Loucy (cell line): ENCODE measurements around the gene COL4A4.

Experiments
- H2AFZ ChIP-seq: fragments of 200-600 bp; sonication (generic); 2 replicates; pipeline ENCODE4 v1.6.0; 2016; ENCODE audit warnings: antibody characterized with exemption, mild to moderate bottlenecking, low read length, moderate library complexity
- H3F3A ChIP-seq: fragments of 200-600 bp; 2 replicates; pipeline ENCODE4 v1.6.0; 2016; ENCODE audit warnings: antibody characterized with exemption, low read depth, mild to moderate bottlenecking
- H3K27me3 ChIP-seq: fragments of 200-600 bp; sonication (generic); 2 replicates; pipeline ENCODE4 v1.6.1; 2014; ENCODE audit warnings: low read length, mild to moderate bottlenecking; ENCODE audit not compliant: insufficient read depth, poor library complexity, severe bottlenecking
- H3K36me3 ChIP-seq: fragments of 200-600 bp; sonication (generic); 2 replicates; pipeline ENCODE4 v1.6.1; 2016; ENCODE audit warnings: low read length; ENCODE audit not compliant: insufficient read depth
- H3K4me1 ChIP-seq: fragments of 200-600 bp; sonication (generic); 2 replicates; pipeline ENCODE4 v1.5.1; 2014; ENCODE audit warnings: low read length, mild to moderate bottlenecking; ENCODE audit not compliant: insufficient read depth, poor library complexity, severe bottlenecking
- H3K4me2 ChIP-seq: fragments of 200-600 bp; sonication (generic); 2 replicates; pipeline ENCODE4 v1.6.0; 2014; ENCODE audit warnings: antibody characterized with exemption, low read length, low read depth, mild to moderate bottlenecking; ENCODE audit not compliant: poor library complexity, severe bottlenecking
- H3K4me3 ChIP-seq: fragments of 200-600 bp; sonication (generic); 2 replicates; pipeline ENCODE4 v1.5.1; 2014; ENCODE audit warnings: low read length, mild to moderate bottlenecking, mixed read lengths; ENCODE audit not compliant: poor library complexity, severe bottlenecking
- H3K79me2 ChIP-seq: fragments of 200-600 bp; sonication (generic); 2 replicates; pipeline ENCODE4 v1.6.1; 2014; ENCODE audit warnings: low read length; ENCODE audit not compliant: insufficient read depth
- H3K9ac ChIP-seq: fragments of 200-600 bp; sonication (generic); 2 replicates; pipeline ENCODE4 v1.6.0; 2014; ENCODE audit warnings: mild to moderate bottlenecking, low read depth, low read length, moderate library complexity; ENCODE audit not compliant: poor library complexity, severe bottlenecking
- H3K9me2 ChIP-seq: fragments of 200-600 bp; sonication (generic); replicated peaks from 2 replicates; pipeline ENCODE4 v1.6.1; 2016; ENCODE audit warnings: low read depth, low read length, mixed read lengths
- H3K9me3 ChIP-seq: fragments of 200-600 bp; sonication (generic); 2 replicates; pipeline ENCODE4 v1.6.1; 2014; ENCODE audit warnings: mild to moderate bottlenecking, antibody characterized with exemption, low read length, low read depth; ENCODE audit not compliant: insufficient read depth
- H4K20me1 ChIP-seq: fragments of 200-600 bp; sonication (generic); 2 replicates; pipeline ENCODE4 v1.6.0; 2014; ENCODE audit warnings: antibody characterized with exemption, low read length, mild to moderate bottlenecking; ENCODE audit not compliant: insufficient read depth, poor library complexity, severe bottlenecking
- CTCF ChIP-seq: fragments of 200-600 bp; sonication (generic); conservative IDR thresholded peaks from 2 replicates; pipeline ENCODE4 v1.5.1; 2014; ENCODE audit warnings: mild to moderate bottlenecking, antibody characterized with exemption, low read length
- EZH2phosphoT487 ChIP-seq: fragments of 200-600 bp; IDR thresholded peaks from 2 replicates; pipeline ENCODE4 v1.6.1; 2018; ENCODE audit warnings: antibody characterized with exemption, mild to moderate bottlenecking, moderate library complexity, borderline replicate concordance

The COL4A4 gene

GRCh38 chr2:227163998-227164762 is at the start of gene COL4A4, which contains the start of gene COL4A3:
COL4A4 (minus strand) TSS chr2:227164205; CDS start chr2:227147483, 16,722 bp downstream.
COL4A3 (plus strand) TSS chr2:227164624; CDS start chr2:227164727, 103 bp downstream.
- TF ChIP-seq CTCF (no peak), EZH2phosphoT487 (no peak)
- Histone ChIP-seq H3K4me3 (no peak within 1 kb of the TSS), H3K9ac (no peak within 1 kb of the TSS), H4K20me1 (no peaks in the 10 kb centered on the region), H3K4me2 (no peak within 1 kb of the TSS), H3K27me3 (no peaks in the 10 kb centered on the region), H3K4me1 (no peaks in the 10 kb centered on the region), H2AFZ (no peak within 1 kb of the TSS), H3K79me2 (no peaks in the 10 kb centered on the region), H3K9me2 (no peaks in the 10 kb centered on the region), H3F3A (no peaks in the 10 kb centered on the region), H3K36me3 (no peaks in the 10 kb centered on the region), H3K9me3 (no peaks in the 10 kb centered on the region)

GRCh38 chr2:227207573-227207972 is 43.6 kb upstream of the COL4A4 start:
- no peaks in the 10 kb centered on the region for H3K79me2 ChIP-seq
- no peak overlapping the region for H3K4me3 ChIP-seq
- no peak overlapping the region for H2AFZ ChIP-seq
- no peaks in the 10 kb centered on the region for H3F3A ChIP-seq
- no peak overlapping the region for H3K4me2 ChIP-seq
- no peaks in the 10 kb centered on the region for H3K4me1 ChIP-seq
- no peak for TF ChIP-seq EZH2phosphoT487
- TF ChIP-seq CTCF, result no peak
- no peaks in the 10 kb centered on the region for H3K27me3 ChIP-seq
- no peaks in the 10 kb centered on the region for H4K20me1 ChIP-seq
- no peaks in the 10 kb centered on the region for H3K9me2 ChIP-seq
- no peaks in the 10 kb centered on the region for H3K36me3 ChIP-seq
- H3K9me3 ChIP-seq, result no peaks in the 10 kb centered on the region
- no peak overlapping the region for H3K9ac ChIP-seq

- no peaks in the 10 kb centered on the region for H3K9me3 ChIP-seq
- H3K9ac ChIP-seq, result no peak overlapping the region
- no peaks in the 10 kb centered on the region for H3K9me2 ChIP-seq
- no peaks in the 10 kb centered on the region for H4K20me1 ChIP-seq
- H3K4me1 ChIP-seq, result no peaks in the 10 kb centered on the region
- no peak overlapping the region for H3K4me3 ChIP-seq
- no peaks in the 10 kb centered on the region for H3K79me2 ChIP-seq
- no peaks in the 10 kb centered on the region for H3F3A ChIP-seq
- no peaks in the 10 kb centered on the region for H3K36me3 ChIP-seq
- H3K4me2 ChIP-seq, result no peak overlapping the region
- TF ChIP-seq CTCF (no peak), EZH2phosphoT487 (no peak)
- H2AFZ ChIP-seq, result no peak overlapping the region
- no peaks in the 10 kb centered on the region for H3K27me3 ChIP-seq
Measured at GRCh38 chr2:227206406-227206805, 42.4 kb upstream of the COL4A4 start.
